ENCODE measurements around the gene IMMP2L. TPM values are rescaled to one million over a fixed set of nuclear protein-coding genes. Genes with fewer than 3 reads are reported as not detected.

The IMMP2L gene
- total RNA-seq, 1 experiment from 2014 or later = 8.6 TPM

DNA sequence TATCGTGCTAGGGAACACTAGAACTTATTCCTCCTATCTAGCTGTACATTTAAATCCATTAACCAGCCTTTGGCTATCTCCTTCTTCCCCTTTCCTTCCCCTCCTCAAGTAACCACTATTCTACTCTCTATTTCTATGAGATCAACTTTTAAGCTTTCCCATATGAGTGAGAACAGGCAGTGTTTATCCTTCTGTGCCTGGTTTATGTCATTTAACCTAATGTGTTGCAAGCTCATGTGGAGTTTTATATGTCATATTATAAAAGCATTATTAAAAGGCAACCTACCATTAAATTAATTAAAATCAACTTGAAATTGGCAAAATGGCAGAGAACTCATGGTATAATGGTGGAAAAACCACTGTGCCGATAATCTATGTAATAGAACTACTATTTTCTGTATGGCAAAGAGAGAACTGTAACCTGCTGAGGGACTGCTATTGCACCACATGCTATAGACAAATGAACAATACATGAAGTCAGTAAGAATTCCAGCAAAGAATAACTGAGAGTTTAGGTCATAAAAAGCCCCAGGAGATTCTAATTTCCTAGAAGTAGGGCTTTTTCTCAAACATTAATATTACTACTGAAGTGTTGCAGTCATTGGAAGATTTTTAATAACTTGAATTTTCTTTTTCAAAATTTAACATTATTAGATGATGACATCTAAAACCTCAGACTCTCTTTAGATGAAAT, 389.6 kb downstream of the IMMP2L start:
- DNase-seq (no peak), ATAC-seq (no peak)
- no peaks in the 10 kb centered on the region for H3K9me3 ChIP-seq (ENCODE audit: low read length)
- no peaks in the 10 kb centered on the region for H3K27me3 ChIP-seq (ENCODE audit: low read length)
- no peak overlapping the region for H3K4me3 ChIP-seq (ENCODE audit: low read length)
- intact Hi-C loops (cut with micrococcal nuclease) = no loop called here
- no peak overlapping the region for H2AFZ ChIP-seq (ENCODE audit: low read length)
- no peaks in the 10 kb centered on the region for H3F3A ChIP-seq (ENCODE audit: low read length, unreplicated experiment)
- H3K9ac ChIP-seq (ENCODE audit: low read length) = no peak overlapping the region
- no TSS peak for BruUV-seq (replicated peaks)
- no peaks in the 10 kb centered on the region for H3K9me2 ChIP-seq (replicated peaks; ENCODE audit: low read length)
- POLR2A ChIA-PET (ENCODE audit: unreplicated experiment) = no interaction called here
- CTCF ChIA-PET = no interaction called here
- no peaks in the 10 kb centered on the region for H3K4me1 ChIP-seq (ENCODE audit: insufficient read depth, low read length)
- H3K36me3 ChIP-seq (ENCODE audit: low read depth, low read length) = no peaks in the 10 kb centered on the region
- TF ChIP-seq, protein P1, sequence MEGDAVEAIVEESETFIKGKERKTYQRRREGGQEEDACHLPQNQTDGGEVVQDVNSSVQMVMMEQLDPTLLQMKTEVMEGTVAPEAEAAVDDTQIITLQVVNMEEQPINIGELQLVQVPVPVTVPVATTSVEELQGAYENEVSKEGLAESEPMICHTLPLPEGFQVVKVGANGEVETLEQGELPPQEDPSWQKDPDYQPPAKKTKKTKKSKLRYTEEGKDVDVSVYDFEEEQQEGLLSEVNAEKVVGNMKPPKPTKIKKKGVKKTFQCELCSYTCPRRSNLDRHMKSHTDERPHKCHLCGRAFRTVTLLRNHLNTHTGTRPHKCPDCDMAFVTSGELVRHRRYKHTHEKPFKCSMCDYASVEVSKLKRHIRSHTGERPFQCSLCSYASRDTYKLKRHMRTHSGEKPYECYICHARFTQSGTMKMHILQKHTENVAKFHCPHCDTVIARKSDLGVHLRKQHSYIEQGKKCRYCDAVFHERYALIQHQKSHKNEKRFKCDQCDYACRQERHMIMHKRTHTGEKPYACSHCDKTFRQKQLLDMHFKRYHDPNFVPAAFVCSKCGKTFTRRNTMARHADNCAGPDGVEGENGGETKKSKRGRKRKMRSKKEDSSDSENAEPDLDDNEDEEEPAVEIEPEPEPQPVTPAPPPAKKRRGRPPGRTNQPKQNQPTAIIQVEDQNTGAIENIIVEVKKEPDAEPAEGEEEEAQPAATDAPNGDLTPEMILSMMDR (conservative IDR thresholded peaks at IDR 0.05; ENCODE audit: low read depth, low read length) = no peak
- TF ChIP-seq EZH2phosphoT487 (IDR thresholded peaks at IDR 0.05; ENCODE audit: borderline replicate concordance, low read length) (no peak), EZH2 (IDR thresholded peaks at IDR 0.05; ENCODE audit: low read length, unreplicated experiment) (no peak)
- H4K20me1 ChIP-seq (ENCODE audit: low read length) = no peaks in the 10 kb centered on the region
- H3K4me2 ChIP-seq (ENCODE audit: low read length) = no peak overlapping the region
- H3K79me2 ChIP-seq (ENCODE audit: low read length) = no peaks in the 10 kb centered on the region
- H3K27ac ChIP-seq (ENCODE audit: low read length) = no peak overlapping the region

DNA sequence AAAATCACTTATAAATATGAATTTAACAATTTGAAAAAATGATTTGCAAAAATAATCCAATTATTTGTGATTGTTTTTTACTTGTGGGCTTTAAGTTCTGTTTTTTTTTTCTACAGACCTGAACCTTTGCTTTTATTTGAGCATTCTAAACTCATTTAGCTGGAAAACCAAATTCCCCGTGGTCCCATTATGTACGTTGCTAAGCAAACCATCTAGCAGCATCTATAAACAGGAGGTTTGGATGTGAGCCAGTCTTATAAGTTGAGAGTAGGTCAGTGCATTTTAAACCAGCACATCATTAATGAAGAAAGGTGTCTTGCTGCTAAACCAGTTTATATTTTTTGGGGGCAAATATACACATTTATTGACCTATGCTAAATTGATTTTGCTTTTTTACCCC, 394.1 kb downstream of the IMMP2L start:
- ChIA-PET POLR2A (ENCODE audit: unreplicated experiment) (no interaction called here), CTCF (no interaction called here)
- Histone ChIP-seq H3K27me3 (ENCODE audit: low read length) (no peaks in the 10 kb centered on the region), H3K4me3 (ENCODE audit: low read length) (no peak overlapping the region), H2AFZ (ENCODE audit: low read length) (no peak overlapping the region), H3K4me1 (ENCODE audit: insufficient read depth, low read length) (peaks cover 12% of the 10 kb centered on the region), H3K79me2 (ENCODE audit: low read length) (no peaks in the 10 kb centered on the region), H3K9ac (ENCODE audit: low read length) (no peak overlapping the region), H3K9me3 (ENCODE audit: low read length) (no peaks in the 10 kb centered on the region), H3F3A (ENCODE audit: low read length, unreplicated experiment) (no peaks in the 10 kb centered on the region), H3K36me3 (ENCODE audit: low read depth, low read length) (no peaks in the 10 kb centered on the region), H3K4me2 (ENCODE audit: low read length) (no peak overlapping the region), H4K20me1 (ENCODE audit: low read length) (no peaks in the 10 kb centered on the region), H3K27ac (ENCODE audit: low read length) (no peak overlapping the region), H3K9me2 (replicated peaks; ENCODE audit: low read length) (no peaks in the 10 kb centered on the region)
- BruUV-seq (replicated peaks) = no TSS peak
- intact Hi-C loops (cut with micrococcal nuclease) = no loop called here
- DNase-seq (no peak), ATAC-seq (no peak)
- TF ChIP-seq, protein P1 (conservative IDR thresholded peaks at IDR 0.05; ENCODE audit: low read depth, low read length) = no peak
- no peak for TF ChIP-seq EZH2phosphoT487 (IDR thresholded peaks at IDR 0.05; ENCODE audit: borderline replicate concordance, low read length)
- TF ChIP-seq EZH2 (IDR thresholded peaks at IDR 0.05; ENCODE audit: low read length, unreplicated experiment) = no peak

DNA sequence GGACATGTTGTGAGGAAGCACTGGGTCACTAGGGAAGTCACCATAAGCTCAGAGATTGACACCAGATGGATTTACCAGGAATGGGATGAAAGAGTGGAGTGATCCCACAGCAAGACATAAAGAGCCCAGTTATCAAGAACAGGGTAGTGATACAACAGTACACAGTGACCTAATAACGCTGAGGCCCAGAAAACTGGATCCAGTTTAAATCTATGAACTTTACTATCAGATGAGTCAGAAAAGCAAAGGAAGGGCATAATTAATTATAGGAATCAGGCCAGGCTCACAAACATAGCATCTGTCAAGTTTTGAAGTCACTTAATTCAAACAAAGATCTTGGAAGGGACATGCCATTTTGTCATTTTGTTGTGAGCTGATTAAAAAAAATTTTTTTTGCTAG, 397.9 kb downstream of the IMMP2L start:
- Histone ChIP-seq H3K27ac (ENCODE audit: low read length) (no peak overlapping the region), H2AFZ (ENCODE audit: low read length) (no peak overlapping the region), H3K4me3 (ENCODE audit: low read length) (no peak overlapping the region), H3K4me1 (ENCODE audit: insufficient read depth, low read length) (peaks cover 12% of the 10 kb centered on the region), H3F3A (ENCODE audit: low read length, unreplicated experiment) (no peaks in the 10 kb centered on the region), H3K4me2 (ENCODE audit: low read length) (no peak overlapping the region), H3K36me3 (ENCODE audit: low read depth, low read length) (no peaks in the 10 kb centered on the region), H3K27me3 (ENCODE audit: low read length) (no peaks in the 10 kb centered on the region), H3K79me2 (ENCODE audit: low read length) (no peaks in the 10 kb centered on the region), H3K9me2 (replicated peaks; ENCODE audit: low read length) (no peaks in the 10 kb centered on the region), H3K9ac (ENCODE audit: low read length) (no peak overlapping the region), H3K9me3 (ENCODE audit: low read length) (no peaks in the 10 kb centered on the region), H4K20me1 (ENCODE audit: low read length) (no peaks in the 10 kb centered on the region)
- ATAC-seq (peak; percentile 93), DNase-seq (peak; percentile 57)
- TF ChIP-seq EZH2 (IDR thresholded peaks at IDR 0.05; ENCODE audit: low read length, unreplicated experiment) (no peak), EZH2phosphoT487 (IDR thresholded peaks at IDR 0.05; ENCODE audit: borderline replicate concordance, low read length) (no peak)
- TF ChIP-seq, protein P1 (conservative IDR thresholded peaks at IDR 0.05; ENCODE audit: low read depth, low read length) = no peak
- BruUV-seq (replicated peaks) = no TSS peak
- ChIA-PET CTCF (no interaction called here), POLR2A (ENCODE audit: unreplicated experiment) (no interaction called here)
- intact Hi-C loops (cut with micrococcal nuclease) = no loop called here
